DND-41 (cell line): ENCODE data around the gene BMS1.

Experiments used
- CTCF ChIP-seq: IDR thresholded peaks from 2 replicates; pipeline ENCODE4 v1.5.1; 2012; ENCODE audit warnings: borderline replicate concordance, low read length, moderate library complexity, mild to moderate bottlenecking; ENCODE audit not compliant: poor library complexity, severe bottlenecking; ENCODE audit errors: extremely low read depth
- EZH2 ChIP-seq: IDR thresholded peaks from 3 replicates; pipeline ENCODE4 v1.6.1; 2012; ENCODE audit warnings: borderline replicate concordance, low read depth, mild to moderate bottlenecking, moderate library complexity, low read length, inconsistent platforms; ENCODE audit not compliant: severe bottlenecking

- TF ChIP-seq CTCF (no peak), EZH2 (no peak)
These were observed 97.0 kb downstream of the BMS1 start for GRCh38 chr10:42879380-42880254.
